ENCODE results near the gene MAP4K2.

MAP4K2 gene

DNA sequence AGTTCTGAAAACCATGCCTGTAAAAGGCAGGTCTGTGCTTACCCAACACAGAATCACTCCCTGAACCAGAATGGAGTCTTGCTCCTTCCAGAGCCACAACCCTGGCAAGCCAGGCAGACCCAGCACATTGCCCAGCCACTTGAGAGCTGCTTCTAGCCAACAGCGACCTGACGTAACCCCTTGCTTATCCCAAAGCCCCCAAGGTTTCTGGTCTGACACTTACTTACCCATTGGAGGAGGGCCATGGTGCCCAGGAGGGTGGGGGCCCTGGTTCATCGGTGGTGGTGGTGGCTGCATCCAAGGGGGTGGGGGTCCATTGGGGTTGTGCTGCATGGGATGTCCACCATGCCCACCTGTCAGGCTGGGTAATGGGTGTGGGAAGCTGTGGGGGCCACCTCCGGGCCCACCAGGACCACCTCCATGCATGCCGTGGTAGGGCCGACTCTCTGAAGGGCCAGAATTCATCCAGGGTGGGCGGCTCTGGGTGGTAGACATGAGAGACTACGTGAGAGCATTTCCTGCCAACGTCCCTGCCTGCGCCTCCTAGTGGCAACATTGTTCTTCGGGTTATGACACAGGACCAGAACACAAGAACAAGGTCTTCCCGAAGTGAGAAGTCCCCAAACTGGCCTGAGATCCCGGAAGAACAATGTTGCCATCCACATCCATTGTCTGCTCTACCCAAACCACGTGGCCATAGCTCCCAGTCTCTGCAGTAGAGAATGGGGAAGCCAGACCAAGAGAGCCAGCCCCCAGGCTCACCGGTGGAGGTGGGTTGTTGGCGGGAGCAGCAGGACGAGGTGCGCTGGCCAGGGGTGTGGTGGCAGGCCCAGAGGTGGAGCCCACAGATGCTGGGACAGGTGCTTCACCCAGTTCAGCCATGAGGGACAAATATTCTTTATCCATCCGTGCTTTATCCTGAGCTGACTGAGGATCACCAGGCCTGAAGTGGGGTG, 35.4 kb downstream of the MAP4K2 start:
- peak; percentile 76 for DNase-seq

DNA sequence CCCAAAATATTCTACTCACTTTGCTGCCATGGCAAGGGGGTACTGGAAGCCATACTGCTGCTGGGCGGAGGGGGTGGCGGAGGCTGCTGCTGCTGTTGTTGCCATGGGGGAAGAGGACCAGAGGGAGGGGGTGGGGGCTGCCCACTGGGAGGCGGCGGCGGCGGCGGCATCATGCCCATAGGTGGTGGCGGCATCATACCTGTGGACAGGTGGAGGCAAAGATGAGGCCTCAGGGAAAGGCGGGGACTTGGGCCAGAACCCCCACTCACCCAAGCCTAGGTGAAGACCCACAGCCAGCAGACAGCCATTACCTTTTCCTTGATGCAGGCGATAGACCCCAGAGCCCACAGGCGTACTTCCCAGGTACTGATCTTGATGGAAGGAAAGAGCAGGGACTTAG, 36.1 kb downstream of the MAP4K2 start:
- DNase-seq, result peak; percentile 22

- no peak for DNase-seq
Observed at GRCh38 chr11:64765851-64766665, 37.0 kb downstream of the MAP4K2 start.

DNA sequence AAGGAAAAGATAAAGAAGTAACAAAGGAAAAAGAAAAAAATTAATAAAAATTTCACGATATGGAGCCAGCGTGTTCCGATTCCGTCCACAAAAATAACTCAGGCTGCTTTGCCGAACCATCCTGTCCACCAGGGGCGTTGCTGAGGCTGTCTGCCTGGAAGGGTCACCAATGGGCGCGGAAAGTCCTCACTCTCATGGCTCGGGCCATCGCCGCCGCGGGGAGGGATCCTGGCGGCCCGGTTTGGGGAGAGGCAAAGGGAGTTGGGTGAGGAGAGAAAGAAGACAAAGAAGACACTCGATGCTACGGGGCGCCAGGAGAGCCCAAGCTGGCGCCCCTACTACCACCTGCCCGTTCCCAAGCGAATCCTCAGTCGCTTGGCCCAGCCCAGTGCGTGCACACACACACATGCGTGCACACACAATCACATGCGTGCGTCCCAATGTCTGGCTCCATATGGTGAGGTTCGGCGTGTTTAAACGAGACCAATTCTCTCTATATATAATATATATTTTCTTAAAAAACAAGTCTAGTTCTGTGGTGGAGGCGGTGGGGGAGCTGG, 37.6 kb downstream of the MAP4K2 start:
- DNase-seq, result no peak

- no peak for DNase-seq
Observed at GRCh38 chr11:64764753-64765152, 38.3 kb downstream of the MAP4K2 start.

DNA sequence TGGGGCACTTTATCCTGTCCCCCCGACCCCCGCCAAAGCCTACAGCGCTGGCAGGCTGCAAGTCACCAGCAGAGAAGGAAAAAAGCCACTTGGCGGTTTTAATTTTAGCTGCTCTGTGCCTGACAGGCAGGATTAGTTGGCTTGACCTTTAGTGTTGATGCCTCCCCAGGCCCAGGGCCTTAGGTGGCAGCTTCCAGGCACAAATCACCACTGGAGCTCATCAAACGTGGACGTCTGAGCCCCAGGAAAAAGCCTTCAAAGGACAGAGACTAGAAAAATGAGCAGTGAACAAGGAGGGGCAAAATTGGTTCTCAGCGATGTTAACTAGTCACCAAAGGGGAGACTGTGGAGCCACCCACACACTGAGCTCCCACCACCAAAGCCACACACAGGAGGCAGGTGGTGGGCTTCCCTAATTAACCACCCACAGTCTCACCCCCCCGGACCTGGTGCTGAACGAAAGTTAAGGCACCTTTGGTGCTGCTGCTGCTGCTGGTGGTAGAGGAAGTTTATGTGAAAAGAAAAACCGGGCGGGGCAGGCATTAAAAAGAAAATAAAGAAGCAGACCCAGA, 38.9 kb downstream of the MAP4K2 start:
- DNase-seq, result peak; percentile 63

DNA sequence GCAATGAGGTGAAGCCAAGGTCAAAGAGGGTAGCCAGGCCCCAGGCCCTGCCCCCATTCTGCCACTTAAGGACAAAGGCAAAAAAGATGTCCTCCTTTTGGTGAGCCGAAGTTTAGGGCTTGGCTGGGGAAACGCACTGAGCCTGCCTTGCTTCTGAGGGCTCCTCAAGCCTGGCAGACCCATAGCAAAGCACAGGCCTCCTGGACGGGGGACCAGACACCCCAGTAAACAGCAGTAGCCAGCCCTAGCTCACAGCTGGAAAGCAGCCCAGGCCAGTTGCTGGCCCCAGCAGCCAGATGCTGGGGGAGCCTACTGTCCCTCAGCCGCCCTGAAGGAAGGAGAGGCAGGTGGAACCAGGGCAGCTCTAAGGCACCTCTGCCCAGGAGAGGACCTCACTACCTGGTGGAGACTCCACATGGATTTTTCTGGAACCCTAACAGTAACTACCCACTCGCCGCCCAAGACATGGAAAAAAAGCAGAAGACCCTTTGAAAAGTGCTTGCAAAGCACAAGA, 39.4 kb downstream of the MAP4K2 start:
- DNase-seq, result peak; percentile 43

- DNase-seq, result peak; percentile 46
Observed at GRCh38 chr11:64762674-64763525, 40.1 kb downstream of the MAP4K2 start.

GRCh38 chr11:64762277-64762673, 40.7 kb downstream of the MAP4K2 start:
- no peak for DNase-seq

DNA sequence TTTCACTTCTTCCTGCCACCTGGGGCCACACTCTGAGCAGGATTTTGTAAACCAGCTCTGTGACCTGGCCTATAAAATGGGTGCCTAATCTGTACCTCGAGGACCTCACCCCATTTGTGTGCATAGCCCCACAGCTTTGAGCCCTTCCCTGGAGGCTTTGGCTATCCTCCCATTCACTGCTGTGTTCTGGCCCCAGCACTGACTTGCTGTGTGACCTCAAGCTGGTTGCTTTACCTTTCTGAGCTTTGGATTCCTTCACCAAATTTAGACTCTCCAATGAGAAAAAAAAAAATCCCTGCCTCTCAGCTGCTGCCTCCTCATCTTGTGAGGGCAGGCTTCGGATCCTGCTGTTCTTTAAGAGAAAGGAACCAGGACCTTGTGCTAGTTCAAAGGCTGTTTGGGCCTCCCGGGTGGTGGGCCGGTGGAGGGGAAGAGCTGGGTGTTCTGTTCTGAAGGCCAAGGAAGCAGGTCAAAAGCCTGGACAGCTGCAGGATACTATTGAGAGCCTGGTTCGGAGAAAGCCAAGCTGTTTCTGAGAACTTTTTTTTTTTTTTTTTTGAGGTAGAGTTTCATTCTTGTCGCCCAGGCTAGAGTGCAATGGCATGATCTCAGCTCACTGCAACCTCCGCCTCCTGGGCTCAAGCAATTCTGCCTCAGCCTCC, 42.1 kb downstream of the MAP4K2 start:
- peak; percentile 21 for DNase-seq

DNA sequence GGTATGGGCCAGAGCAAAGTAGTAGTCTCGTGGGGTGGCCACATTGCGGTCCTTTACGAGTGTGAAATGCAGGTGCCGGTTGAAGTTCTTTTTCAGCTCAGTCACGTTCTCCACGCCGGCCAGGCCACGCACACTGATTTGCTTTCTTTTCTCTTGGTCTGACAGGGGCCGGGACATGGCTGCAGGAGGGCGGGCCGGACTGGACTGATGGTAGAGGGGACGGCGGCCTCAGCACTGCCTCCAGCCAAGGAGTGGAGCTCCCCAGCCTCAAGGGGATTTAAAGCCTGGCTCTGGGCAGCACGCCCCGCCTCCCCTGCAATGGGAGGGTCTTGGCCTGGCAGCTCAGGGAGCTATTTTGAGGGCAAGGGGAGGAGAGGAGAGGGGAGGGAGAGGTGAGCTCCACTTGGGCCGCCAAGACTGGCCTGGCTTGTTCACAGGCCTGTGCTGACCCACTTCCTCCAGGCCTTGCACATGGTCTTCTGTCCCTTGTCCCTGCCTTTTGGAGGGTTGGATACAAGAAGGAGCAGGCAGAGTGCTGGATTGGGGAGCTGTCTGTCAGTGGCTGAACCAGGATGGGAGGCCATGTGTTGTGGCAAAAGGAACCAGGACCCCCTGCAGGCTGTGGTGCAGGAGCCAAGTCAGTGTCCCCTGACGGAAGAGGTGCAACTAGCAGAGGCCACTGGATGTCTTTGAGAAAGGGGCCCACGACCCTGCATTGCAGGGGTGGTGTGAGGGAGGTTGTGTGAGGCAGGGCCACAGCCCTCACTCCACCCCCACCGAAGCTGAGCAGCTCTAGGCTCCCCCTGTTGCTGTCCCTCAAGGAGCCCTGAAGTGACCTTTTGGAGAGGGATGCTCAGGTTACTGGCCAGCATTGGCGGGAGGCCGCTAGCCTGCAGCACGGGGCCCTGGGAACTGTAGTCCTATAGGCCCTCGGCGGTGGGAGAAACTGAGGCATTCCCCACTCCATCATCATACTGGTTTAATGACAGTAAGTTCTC, 43.0 kb downstream of the MAP4K2 start, which contains the start of gene PYGM:
Gene PYGM (minus strand): TSS at position 253 of the 998 bp plus-strand sequence. CDS start 76 bp downstream, at position 177.
- peak; percentile 29 for DNase-seq

DNA sequence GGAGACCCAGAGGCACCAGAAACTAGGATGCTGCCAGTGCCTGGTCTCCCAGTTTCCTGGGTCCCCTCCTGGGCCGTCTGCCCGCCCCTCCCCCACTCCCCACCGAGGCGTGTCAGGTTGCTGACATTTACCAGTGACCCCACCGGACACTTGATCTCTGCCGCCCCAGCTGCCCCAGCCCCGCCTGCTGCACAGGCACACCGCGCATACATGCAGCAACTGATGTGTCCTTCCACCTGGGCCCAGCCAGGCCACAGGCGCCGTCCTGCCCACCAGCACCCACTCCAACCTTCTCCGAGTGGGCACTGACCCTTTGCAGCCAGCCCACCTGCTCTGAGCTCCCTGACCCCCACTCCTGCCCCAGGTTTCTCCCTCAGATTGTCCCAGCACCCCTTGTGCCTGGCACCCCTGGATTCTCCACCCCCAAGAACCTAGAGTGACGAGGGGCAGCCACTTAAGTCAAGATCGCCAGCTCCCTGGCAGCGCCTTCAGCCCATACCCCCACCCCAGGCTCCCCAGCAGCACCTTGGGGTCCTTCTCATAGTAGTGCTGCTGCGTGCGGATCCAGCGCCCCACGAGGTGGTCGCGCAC, 43.8 kb downstream of the MAP4K2 start:
- DNase-seq, result peak; percentile 20

DNA sequence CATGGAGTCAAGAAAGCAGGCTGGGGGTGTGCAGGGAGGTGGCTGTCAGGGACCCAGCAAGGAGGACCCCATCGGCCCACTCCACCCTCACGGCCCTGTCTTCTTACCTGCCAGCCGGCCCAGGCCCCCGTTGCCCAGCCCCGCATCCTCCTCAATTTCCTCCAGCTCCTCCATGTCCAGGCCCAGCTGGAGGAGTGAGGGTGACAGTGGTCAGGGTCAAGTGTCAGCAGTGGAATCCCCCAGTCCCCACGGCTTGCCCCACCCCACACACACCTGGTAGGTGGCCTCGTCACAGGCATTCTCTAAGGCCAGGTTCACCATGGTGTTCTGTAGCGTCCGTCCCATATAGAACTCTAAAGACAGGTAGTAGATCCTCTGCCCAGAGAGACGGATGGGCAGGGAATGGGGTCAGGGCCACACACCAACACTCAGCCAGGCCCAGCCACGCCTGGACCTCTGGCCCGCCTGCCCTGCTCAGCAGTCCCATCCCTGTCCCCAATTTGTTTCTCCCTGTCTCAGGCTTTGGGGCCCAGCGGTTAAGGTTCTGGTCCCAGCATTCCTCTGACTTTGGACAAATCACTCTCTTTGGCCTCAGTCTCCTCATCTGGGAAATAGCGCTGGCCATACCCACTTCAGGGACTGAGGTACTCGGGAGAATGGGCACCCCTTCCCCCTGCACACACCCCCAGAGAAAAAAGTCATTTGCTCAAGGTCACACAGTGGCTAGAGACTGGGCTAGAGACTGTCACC, 44.5 kb downstream of the MAP4K2 start:
- DNase-seq, result no peak

- no peak for DNase-seq
Observed at GRCh38 chr11:64757549-64758329, 45.3 kb downstream of the MAP4K2 start.

DNA sequence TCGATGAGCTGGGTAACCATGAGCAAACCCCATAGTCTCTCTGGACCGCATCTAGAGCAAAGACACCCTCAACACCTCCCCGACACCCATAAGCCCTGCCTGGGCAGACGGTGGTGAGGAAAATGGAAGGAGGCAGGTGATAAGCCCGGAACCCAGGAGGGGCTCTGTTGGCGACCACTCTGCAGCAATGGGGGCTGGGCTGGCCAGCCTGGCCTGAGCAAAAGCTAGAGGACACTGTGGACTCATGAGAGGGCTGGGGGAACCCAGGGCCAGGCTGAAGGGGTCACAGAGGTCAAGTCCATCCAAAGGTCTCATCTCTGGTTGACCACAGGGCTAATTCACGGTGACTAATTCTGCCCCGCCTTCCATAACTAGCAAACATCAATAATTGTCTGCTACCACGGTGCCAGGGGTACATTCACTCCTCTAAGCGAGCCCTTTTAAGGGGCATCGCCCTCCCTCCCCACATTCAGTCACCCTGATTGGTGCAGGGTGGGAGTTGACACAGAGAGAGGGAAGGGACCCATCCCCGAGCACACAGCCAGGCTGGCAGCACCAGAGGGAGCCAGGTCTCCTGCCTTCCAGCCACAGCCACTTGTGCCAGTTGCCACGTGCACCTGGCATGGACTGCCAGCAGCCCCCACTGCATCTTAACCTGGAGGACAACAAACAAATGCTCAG, 47.2 kb downstream of the MAP4K2 start:
- DNase-seq, result no peak

- no peak for DNase-seq
Observed at GRCh38 chr11:64754919-64755662, 47.9 kb downstream of the MAP4K2 start.
